ENCODE data around the gene GRIN2C.

Gene GRIN2C

GRCh38 chr17:74848656-74849399, 10.9 kb downstream of the GRIN2C start:
- DNase-seq (ENCODE audit: low read depth, low spot score): no peak

- DNase-seq (ENCODE audit: low read depth, low spot score): no peak
Observed at GRCh38 chr17:74846621-74847020, 13.1 kb downstream of the GRIN2C start.

DNA sequence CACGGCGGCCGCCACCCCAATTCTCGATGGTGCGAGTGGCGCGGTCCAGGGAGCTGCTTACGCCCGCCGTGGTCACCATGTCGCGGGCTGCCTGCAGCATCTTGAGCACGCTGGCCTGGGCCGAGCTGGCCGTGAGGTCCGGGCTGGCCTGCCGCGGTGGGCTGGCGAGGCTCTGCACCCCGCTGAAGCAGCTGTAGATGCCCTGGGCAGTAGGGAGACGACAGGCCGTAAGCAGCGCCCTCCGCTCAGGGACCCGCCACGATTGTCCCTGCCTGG, 16.4 kb downstream of the GRIN2C start:
- DNase-seq (ENCODE audit: low read depth, low spot score): no peak

- no peak for DNase-seq (ENCODE audit: low read depth, low spot score)
Observed at GRCh38 chr17:74842599-74843351, 16.9 kb downstream of the GRIN2C start.

DNA sequence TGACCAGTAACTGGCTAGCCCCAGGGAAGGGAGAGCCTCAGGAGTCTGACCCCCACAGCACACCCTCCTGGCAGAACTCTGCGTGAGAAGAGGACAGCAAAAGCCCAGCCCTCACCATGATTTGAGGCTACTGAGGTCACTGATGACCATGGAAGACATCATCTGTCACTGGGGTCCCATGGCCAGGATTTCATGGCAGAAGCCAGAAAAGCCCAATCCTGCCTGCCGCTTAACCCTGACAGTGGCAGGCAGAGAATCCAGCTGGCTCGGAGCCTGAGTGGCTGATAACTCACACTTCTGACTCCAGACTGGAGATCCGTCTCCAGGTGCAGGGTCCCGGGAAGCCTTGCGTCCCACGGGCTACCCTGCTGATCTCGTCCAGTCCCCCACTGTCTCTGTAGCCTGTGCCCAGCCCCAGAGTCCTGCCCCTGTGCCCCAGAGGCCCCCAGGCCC, 17.5 kb downstream of the GRIN2C start:
- no peak for DNase-seq (ENCODE audit: low read depth, low spot score)

DNA sequence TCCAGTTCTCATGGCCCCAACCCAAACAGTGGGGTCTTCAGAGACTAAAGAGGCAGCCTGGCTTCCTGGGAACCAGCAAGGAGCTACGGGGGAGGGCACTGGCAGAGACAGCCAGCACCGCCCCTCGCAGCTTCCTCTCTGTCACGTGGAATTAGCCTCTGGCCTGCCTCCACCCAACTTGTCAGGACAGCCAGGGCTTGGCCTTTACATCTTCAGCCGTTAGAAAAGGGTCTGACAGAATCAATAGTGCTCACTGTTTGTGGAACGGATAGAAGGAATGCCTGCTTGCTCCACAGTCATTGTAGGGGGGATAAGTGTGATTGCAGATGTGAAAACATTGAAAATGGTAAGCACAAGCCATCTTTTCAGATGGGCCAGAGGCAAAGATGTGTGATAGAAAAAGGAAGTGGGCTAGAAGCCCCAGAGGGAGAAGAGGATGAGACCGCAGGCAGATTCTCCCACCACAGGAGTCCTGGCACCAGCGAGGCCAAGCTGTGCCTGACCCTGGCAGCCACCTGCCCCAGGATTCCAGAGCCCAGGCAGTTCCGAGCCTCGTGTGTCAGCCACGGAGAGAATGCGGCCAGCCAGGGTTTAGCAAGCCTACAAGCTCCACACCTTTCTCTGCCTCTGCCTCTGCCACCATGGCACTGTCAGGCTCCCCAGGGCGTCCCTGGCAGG, 18.6 kb downstream of the GRIN2C start:
- no peak for DNase-seq (ENCODE audit: low read depth, low spot score)

DNA sequence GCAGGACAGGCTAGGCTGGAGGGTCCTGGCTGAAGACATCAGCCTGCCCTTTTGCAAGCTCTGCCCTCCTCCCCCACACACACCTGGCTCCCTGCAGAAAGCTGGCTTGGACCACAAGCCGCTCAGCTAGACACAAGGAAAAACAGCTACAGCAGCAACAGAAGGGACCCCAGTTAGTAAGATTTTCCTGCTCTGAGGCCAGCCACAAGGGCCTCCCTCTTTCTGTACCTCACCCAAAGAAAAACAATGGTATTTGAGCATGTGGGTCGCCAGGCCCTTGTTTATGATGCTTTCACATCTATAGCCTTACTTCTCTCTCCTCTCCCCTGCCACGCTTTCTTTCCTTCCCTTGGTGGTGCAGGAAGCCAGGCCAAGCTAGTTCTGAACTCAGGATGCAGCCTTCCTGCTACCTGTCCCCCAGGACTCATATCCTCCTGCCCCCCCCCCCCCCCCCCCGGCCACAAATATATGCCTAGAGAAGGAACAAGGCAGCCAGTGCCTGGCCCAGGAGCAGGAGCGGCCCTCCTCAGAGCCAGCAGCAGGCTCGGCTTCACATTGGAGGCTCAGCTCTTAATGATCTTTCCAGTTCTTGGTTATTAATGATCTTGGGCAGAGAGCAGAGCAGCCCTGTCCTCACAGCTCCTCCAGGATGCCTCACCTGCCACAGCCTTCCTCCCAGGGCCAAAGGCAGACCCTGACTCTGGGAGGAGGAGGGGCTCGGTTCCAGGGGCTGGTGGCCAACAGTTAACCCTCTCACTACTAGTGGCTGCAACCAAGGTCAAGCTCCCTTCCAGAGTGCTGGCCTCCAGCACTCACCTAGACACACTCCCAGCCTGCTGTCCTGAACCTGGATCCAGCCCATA, 19.5 kb downstream of the GRIN2C start:
- DNase-seq (ENCODE audit: low read depth, low spot score): no peak

- DNase-seq (ENCODE audit: low read depth, low spot score): no peak
Observed at GRCh38 chr17:74838274-74838673, 21.4 kb downstream of the GRIN2C start.

- no peak for DNase-seq (ENCODE audit: low read depth, low spot score)
Observed at GRCh38 chr17:74836691-74837467, 22.8 kb downstream of the GRIN2C start.

DNA sequence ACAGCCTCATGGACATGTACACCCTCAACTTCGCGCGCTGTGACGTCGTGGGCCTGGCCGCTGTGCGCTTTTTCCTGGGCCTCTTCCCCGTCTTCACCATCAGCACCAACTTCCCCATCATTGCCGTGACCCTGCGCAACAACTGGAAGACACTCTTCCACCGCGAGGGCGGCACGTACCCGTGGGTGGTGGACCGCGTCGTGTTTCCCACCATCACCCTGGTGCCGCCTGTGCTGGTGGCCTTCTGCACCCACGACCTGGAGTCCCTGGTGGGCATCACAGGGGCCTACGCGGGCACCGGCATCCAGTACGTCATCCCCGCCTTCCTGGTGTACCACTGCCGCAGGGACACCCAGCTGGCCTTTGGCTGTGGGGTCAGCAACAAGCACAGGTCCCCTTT, 23.5 kb downstream of the GRIN2C start:
- DNase-seq (ENCODE audit: low read depth, low spot score): no peak

DNA sequence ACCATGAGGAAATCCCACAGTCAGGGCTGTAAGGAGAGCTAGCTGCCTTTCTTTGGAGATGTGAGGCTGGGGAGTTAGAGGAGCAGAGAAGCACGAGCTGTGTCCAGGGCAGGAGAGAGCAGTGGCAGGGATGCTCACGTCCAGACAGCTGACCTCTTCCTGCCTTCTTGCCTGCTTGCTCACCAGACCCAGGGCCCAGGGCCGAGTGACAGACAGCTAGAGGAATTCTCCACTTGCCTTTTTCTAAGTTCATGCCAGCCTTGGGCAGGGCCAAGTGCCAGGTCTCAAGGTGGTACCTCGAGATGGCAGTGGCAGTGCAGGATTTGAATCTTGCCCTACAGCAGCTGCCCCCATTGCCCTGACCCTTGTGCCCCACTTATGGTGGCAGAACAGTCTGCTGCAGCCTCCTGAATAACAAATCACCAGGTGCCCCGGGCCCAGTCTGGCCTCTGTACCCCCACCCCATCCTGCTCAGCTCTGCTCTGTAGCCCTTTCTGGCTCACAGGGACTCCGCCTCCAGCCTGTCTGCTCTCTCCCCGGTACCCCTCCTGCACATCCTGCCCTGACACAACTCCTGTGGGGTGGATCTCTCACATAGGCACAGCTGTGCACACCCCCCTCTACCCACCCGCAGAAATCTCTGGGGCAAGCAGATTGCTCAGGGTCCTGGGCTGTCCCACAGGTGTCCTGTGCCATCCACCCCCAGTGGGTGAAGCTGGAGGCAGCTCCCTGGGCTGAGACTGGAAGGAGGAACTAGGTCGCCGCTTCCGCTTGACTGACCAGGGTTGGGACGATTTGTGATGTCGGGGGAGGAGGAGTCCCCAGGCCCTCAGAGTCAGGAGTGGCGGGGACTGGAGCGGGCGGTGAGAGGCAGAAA, 25.9 kb downstream of the GRIN2C start:
- no peak for DNase-seq (ENCODE audit: low read depth, low spot score)

GRCh38 chr17:74832421-74832820, 27.3 kb downstream of the GRIN2C start:
- DNase-seq (ENCODE audit: low read depth, low spot score): no peak

- DNase-seq (ENCODE audit: low read depth, low spot score): no peak
Observed at GRCh38 chr17:74831444-74832146, 28.1 kb downstream of the GRIN2C start.

DNA sequence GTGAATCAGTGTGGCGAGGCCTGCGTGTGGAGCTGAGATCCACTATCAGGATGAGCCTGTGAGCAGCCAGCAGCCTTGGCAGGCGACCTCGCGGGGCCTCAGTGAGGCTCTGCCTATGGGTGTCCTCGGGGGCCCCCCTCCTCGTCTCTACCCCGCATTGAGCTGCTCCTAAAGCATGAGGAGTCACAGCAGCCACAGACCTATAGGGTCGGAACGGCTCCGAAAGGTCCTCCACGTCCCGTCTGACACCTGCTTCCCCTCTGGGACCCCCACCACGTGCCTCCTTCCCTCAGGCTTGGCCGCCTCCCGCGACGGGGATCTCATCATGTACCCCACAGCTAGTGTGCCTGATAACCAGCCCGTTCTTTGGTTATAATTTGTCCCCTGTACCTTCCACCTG, 28.8 kb downstream of the GRIN2C start:
- DNase-seq (ENCODE audit: low read depth, low spot score): no peak

DNA sequence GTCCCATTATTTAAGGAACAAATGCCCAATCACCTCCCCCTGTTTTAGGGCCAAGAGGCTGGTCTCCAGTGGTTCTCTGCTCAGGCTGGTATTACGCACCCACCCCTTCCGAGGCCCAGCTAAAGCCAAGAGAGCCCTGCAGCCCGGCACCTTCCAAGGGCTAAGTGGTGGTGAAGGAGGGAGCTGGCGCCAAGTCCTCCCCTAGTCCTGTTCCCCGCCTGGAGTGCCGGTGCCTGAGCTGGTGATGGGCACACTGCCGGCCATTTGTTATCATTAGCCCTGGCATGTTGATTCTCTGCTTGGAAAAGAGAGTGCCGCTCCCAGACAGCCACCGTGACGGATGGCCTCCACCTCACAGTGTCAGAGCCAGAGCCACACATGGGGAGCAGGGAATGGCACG, 31.9 kb downstream of the GRIN2C start:
- DNase-seq (ENCODE audit: low read depth, low spot score): no peak

DNA sequence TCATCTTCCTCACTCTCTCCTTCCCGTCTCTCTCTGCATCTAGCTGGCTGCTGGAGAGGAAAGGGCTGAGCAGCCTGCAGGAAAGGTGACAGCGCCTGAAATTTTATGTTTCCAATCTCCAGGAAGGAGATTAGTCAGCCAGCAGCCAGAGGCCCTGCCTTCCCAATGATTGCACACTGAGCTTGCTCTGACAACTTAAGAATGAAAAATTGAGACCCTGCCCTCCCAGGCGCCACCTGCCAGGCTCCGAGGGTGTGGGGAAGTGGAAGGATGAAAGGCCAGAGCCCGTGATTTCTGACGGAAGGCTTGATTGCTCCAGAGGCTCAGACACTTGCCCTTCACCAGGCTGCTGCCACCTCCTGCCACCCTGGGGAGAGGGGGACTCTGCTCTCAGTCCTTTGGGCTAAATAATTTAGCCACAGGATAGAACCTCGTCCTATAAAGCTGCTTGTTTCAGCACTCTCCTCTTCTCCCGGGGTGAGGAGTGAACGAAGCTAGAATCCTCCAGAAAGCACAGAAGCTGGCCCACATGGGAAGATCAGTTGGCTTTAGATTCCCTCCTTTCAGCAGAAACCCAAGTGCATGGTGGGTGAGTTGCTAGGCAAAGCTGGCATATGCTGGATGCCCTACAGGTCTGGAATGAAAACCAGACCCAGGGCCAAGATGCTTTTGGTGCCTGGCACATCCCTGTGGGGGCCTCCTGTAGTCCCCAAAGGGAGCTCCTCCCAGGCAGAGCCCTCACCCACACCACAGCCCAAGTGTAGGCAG, 33.5 kb downstream of the GRIN2C start:
- DNase-seq (ENCODE audit: low read depth, low spot score): no peak

- DNase-seq (ENCODE audit: low read depth, low spot score): no peak
Observed at GRCh38 chr17:74824961-74825627, 34.6 kb downstream of the GRIN2C start.

DNA sequence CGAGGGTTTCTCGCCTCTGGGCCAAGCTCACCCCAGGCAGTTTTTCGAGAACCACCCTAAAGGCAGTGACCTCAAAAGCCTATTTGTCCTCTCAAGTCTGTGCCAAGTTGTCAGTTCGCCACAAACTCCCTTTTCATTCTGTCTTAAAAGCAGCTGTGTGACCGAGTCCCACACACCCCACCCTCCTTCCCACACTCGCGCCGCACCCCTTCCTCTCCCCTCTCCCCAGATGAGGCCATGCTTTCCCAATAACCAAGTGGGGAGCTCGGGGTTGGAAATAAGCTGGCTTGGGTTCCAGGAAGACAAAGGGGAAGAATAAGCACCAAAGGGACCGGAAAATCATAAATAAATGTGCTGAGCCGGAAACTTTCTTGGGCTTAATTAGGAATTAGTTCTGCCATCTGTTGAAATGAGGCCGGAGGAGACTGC, 36.7 kb downstream of the GRIN2C start:
- no peak for DNase-seq (ENCODE audit: low read depth, low spot score)
